Ishikawa (cell line): Measurements from ENCODE around the gene WDFY1.

Experiments used
- CEBPB ChIP-seq: IDR thresholded peaks from 2 replicates; pipeline ENCODE4 v1.6.1; 2012
- CREB1 ChIP-seq: IDR thresholded peaks from 2 replicates; pipeline ENCODE4 v1.6.1; 2012; ENCODE audit warnings: low read depth
- EGR1 ChIP-seq: IDR thresholded peaks from 2 replicates; pipeline ENCODE4 v1.6.1; 2012
- EP300 ChIP-seq: IDR thresholded peaks from 2 replicates; pipeline ENCODE4 v1.6.1; 2012; ENCODE audit warnings: borderline replicate concordance
- FOXM1 ChIP-seq: IDR thresholded peaks from 2 replicates; pipeline ENCODE4 v1.6.1; 2012; ENCODE audit warnings: low read depth, borderline replicate concordance
- MAX ChIP-seq: IDR thresholded peaks from 2 replicates; pipeline ENCODE4 v1.6.1; 2012
- NFIC ChIP-seq: IDR thresholded peaks from 2 replicates; pipeline ENCODE4 v1.6.1; 2012
- RAD21 ChIP-seq: IDR thresholded peaks from 2 replicates; pipeline ENCODE4 v1.6.1; 2012; ENCODE audit warnings: low read depth
- REST ChIP-seq: IDR thresholded peaks from 2 replicates; pipeline ENCODE4 v1.6.1; 2012; ENCODE audit warnings: low read depth, mild to moderate bottlenecking
- TAF1 ChIP-seq: IDR thresholded peaks from 2 replicates; pipeline ENCODE4 v1.6.1; 2012; ENCODE audit warnings: low read depth, mild to moderate bottlenecking
- TCF12 ChIP-seq: IDR thresholded peaks from 2 replicates; pipeline ENCODE4 v1.6.1; 2012; ENCODE audit warnings: low read depth
- TEAD4 ChIP-seq: IDR thresholded peaks from 2 replicates; pipeline ENCODE4 v1.6.1; 2012
- USF1 ChIP-seq: IDR thresholded peaks from 2 replicates; pipeline ENCODE4 v1.6.1; 2012
- YY1 ChIP-seq: IDR thresholded peaks from 2 replicates; pipeline ENCODE4 v1.6.1; 2012; ENCODE audit warnings: low read depth
- ZBTB7A ChIP-seq: IDR thresholded peaks from 2 replicates; pipeline ENCODE4 v1.6.1; 2012; ENCODE audit warnings: low read depth

Gene WDFY1

GRCh38 chr2:223889229-223889628 lies 55.9 kb downstream of the WDFY1 start:
- TF ChIP-seq CREB1, result no peak
- TF ChIP-seq TCF12, result no peak
- TF ChIP-seq TEAD4, result no peak
- no peak for TF ChIP-seq ZBTB7A
- TF ChIP-seq NFIC, result no peak
- TF ChIP-seq EGR1, result no peak
- TF ChIP-seq USF1, result no peak
- no peak for TF ChIP-seq FOXM1
- no peak for TF ChIP-seq EP300

GRCh38 chr2:223888251-223888650 lies 56.9 kb downstream of the WDFY1 start:
- TF ChIP-seq EGR1 (no peak), ZBTB7A (no peak), TCF12 (no peak), RAD21 (no peak), NFIC (no peak), CREB1 (no peak), USF1 (no peak), FOXM1 (no peak), CEBPB (no peak), YY1 (no peak), MAX (no peak), TAF1 (no peak), REST (no peak), TEAD4 (no peak), EP300 (no peak)

GRCh38 chr2:223887127-223887526 lies 58.0 kb downstream of the WDFY1 start:
- TF ChIP-seq TAF1 (no peak), TEAD4 (no peak), USF1 (no peak), MAX (no peak), FOXM1 (no peak), NFIC (no peak), EP300 (no peak), YY1 (no peak), CREB1 (no peak), ZBTB7A (no peak), CEBPB (no peak), REST (no peak), EGR1 (no peak), TCF12 (no peak), RAD21 (no peak)

GRCh38 chr2:223886726-223887125 lies 58.4 kb downstream of the WDFY1 start:
- TF ChIP-seq TCF12 (no peak), MAX (no peak), FOXM1 (no peak), EGR1 (no peak), USF1 (no peak), REST (no peak), ZBTB7A (no peak), EP300 (no peak)
